Colonic mucosa (tissue), 4 donors: ENCODE results near the gene CMPK1. TPM values are rescaled to one million over a fixed set of nuclear protein-coding genes. Genes with fewer than 3 reads are reported as not detected.

Experiments used
- DNase-seq: peaks from one replicate; pipeline ENCODE4 v3.0.0-alpha.2; 2020
- H3K27ac ChIP-seq: fragments of 200-600 bp; one replicate; pipeline ENCODE4 v1.8.0; 2021
- H3K27me3 ChIP-seq: fragments of 200-600 bp; one replicate; pipeline ENCODE4 v1.8.0; 2021
- H3K36me3 ChIP-seq: fragments of 200-600 bp; one replicate; pipeline ENCODE4 v1.8.0; 2021
- H3K4me1 ChIP-seq: fragments of 200-600 bp; one replicate; pipeline ENCODE4 v1.8.0; 2021; ENCODE audit warnings: mild to moderate bottlenecking
- H3K4me3 ChIP-seq: fragments of 200-600 bp; one replicate; pipeline ENCODE4 v1.8.0; 2021
- H3K9ac ChIP-seq, 2 donors: one replicate each; pipeline ENCODE4 v1.7.0; 2013; ENCODE audit warnings: control low read depth in 2 of 2, low read depth in 2 of 2, low read length in 2 of 2
- H3K9me3 ChIP-seq: fragments of 200-600 bp; one replicate; pipeline ENCODE4 v1.8.0; 2021
- CTCF ChIP-seq: fragments of 200-600 bp; IDR thresholded peaks from one replicate; pipeline ENCODE4 v1.8.0; 2022; ENCODE audit warnings: antibody characterized with exemption, mild to moderate bottlenecking
- intact Hi-C: fragments of 100-400 bp; cut with DNase I; formaldehyde crosslinking; loops from one replicate; pipeline ENCODE4 v1.14.1; 2022
- total RNA-seq, 2 donors: library from RNA; stranded (reverse); fragmentation: NEBNext Ultra II Directional in 1 of 2; extraction: Animal tissue kit (Norgen Biotek cat#: 25700) in 1 of 2; gene quantifications; one replicate each; pipeline ENCODE4 v1.2.1, GENCODE V29; 2021
- donor health status: healthy.
- donor health status: DM: no; HTN: no; CAD: no.
- donor health status: DM: no; HTN: no; CAD: no.

Gene CMPK1
- total RNA-seq, 2 donors from 2014 or later = 172 to 254 TPM

- no peaks in the 10 kb centered on the region for H3K27me3 ChIP-seq
- no peak for DNase-seq
- no peak overlapping the region for H3K4me3 ChIP-seq
- intact Hi-C loops = no loop called here
- H3K4me1 ChIP-seq = no peaks in the 10 kb centered on the region
- no peaks in the 10 kb centered on the region for H3K9me3 ChIP-seq
- H3K9ac ChIP-seq = no peak overlapping the region
- no peak overlapping the region for H3K27ac ChIP-seq
- TF ChIP-seq CTCF = no peak
- peaks cover 9% of the 10 kb centered on the region for H3K36me3 ChIP-seq
These were observed 44.6 kb downstream of the CMPK1 start for GRCh38 chr1:47378147-47378546.

GRCh38 chr1:47380699-47381098 lies 47.1 kb downstream of the CMPK1 start:
- H3K4me1 ChIP-seq = no peaks in the 10 kb centered on the region
- no peak overlapping the region for H3K27ac ChIP-seq
- no peak overlapping the region for H3K9ac ChIP-seq
- no peak overlapping the region for H3K4me3 ChIP-seq
- no peak for TF ChIP-seq CTCF
- H3K9me3 ChIP-seq = no peaks in the 10 kb centered on the region
- H3K27me3 ChIP-seq = no peaks in the 10 kb centered on the region
- DNase-seq = no peak
- no peaks in the 10 kb centered on the region for H3K36me3 ChIP-seq
- intact Hi-C loops = no loop called here

DNA sequence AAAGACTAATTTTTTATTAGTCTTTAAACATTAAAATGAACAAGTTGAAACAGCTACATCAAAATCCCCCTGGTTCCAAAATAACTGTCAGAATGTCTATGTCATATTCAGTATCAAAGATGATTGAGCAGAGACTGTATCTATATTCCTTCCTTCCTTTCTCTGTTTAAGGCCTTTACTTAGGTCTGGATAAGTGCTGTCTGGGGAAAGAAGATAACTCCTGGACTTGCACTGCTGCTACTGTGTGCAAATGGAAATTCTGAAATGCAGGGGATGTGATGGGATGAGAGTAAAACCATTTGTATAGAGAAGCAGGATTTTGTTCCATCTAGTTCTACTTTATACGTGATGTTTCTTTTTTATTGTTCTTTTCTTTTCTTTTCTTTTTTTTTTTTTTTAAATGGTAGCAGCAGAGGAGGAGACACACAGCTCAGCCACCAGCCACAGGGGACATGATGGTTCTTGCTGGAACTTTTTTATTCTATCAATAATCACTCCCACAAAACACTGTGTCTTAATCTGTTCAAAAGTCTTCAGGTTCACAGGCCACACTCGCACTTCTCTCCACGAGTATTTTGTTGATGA lies 48.9 kb downstream of the CMPK1 start:
- no peaks in the 10 kb centered on the region for H3K36me3 ChIP-seq
- no peaks in the 10 kb centered on the region for H3K4me1 ChIP-seq
- intact Hi-C loops = no loop called here
- H3K27ac ChIP-seq = no peak overlapping the region
- no peaks in the 10 kb centered on the region for H3K27me3 ChIP-seq
- no peak for DNase-seq
- H3K9ac ChIP-seq = no peak overlapping the region
- no peak overlapping the region for H3K4me3 ChIP-seq
- H3K9me3 ChIP-seq = no peaks in the 10 kb centered on the region
- TF ChIP-seq CTCF = no peak

DNA sequence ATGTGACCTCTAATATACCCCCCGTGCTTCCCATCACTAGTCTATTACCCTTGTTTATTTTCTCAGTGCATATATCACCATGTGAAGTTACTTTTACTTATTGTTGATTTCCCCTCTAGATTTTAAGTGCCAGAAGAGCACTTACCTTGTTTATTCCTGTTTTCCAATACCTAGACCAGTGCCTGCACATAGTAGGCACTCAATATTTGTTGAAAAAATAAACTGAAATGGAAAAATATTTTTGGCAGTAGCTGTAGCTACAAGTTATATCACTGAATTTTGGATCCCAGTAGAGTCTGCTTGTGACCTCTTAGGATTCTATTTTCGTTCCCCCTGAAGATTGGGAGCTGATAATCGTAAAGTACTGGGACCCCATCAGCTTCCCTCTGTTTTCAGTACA lies 50.5 kb downstream of the CMPK1 start:
- H3K4me1 ChIP-seq = no peaks in the 10 kb centered on the region
- no peaks in the 10 kb centered on the region for H3K27me3 ChIP-seq
- no peak overlapping the region for H3K9ac ChIP-seq
- no peak overlapping the region for H3K27ac ChIP-seq
- no peaks in the 10 kb centered on the region for H3K9me3 ChIP-seq
- TF ChIP-seq CTCF = no peak
- H3K4me3 ChIP-seq = no peak overlapping the region
- intact Hi-C loops = no loop called here
- DNase-seq = no peak
- H3K36me3 ChIP-seq = no peaks in the 10 kb centered on the region

GRCh38 chr1:47385020-47385419 lies 51.4 kb downstream of the CMPK1 start:
- no peaks in the 10 kb centered on the region for H3K4me1 ChIP-seq
- no peaks in the 10 kb centered on the region for H3K36me3 ChIP-seq
- intact Hi-C loops = no loop called here
- no peaks in the 10 kb centered on the region for H3K27me3 ChIP-seq
- DNase-seq = no peak
- H3K9ac ChIP-seq = no peak overlapping the region
- no peak overlapping the region for H3K27ac ChIP-seq
- no peaks in the 10 kb centered on the region for H3K9me3 ChIP-seq
- TF ChIP-seq CTCF = no peak
- no peak overlapping the region for H3K4me3 ChIP-seq

DNA sequence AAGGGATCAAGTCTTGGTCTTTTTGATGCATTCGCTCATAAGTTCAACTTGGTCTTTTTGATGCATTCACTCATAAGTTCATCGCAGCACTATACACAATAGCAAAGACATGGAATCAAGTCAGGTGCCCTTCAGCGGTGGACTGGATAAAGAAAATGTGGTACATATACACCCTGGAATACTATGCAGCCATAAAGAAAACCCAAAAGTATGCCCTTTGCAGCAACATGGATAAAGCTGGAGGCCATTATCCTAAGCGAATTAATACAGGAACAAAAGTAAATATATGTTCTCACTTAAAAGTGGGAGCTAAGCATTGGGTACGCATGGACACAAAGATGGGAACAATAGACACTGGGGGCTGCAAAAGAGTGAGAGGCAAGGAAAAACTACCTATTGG lies 52.7 kb downstream of the CMPK1 start:
- no peaks in the 10 kb centered on the region for H3K4me1 ChIP-seq
- TF ChIP-seq CTCF = no peak
- no peak overlapping the region for H3K9ac ChIP-seq
- H3K9me3 ChIP-seq = no peaks in the 10 kb centered on the region
- intact Hi-C loops = no loop called here
- DNase-seq = no peak
- no peak overlapping the region for H3K4me3 ChIP-seq
- no peak overlapping the region for H3K27ac ChIP-seq
- no peaks in the 10 kb centered on the region for H3K36me3 ChIP-seq
- no peaks in the 10 kb centered on the region for H3K27me3 ChIP-seq
